GM19452 (cell line): ENCODE data around the gene ZNF827.

Experiments
- ATAC-seq: cut with Tn5 transposase; IDR thresholded peaks from one replicate; pipeline ENCODE4 v1.9.1; 2021; ENCODE audit not compliant: unreplicated experiment

The ZNF827 gene

DNA sequence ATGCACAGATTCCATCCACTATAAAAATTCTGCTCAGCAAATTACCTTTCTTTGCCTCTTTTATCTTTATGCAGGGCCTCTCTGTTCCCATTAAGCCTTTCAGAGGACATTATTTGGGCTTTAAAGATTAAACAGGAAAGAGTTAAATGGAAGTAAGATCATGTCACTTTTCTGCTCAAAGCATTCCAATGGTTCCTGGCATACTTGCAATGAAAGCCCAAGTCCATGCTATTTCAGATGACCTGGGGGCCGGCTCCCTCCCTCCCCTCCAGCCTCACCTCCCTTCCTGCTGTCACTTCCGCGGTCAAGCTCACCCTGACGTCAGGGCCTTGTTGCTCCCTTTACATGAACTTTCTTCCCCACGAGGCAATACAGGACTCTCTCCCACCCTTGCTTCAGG, 133.1 kb downstream of the ZNF827 start:
- no peak for ATAC-seq

- ATAC-seq: no peak
Measured at GRCh38 chr4:145804116-145804515, 134.5 kb downstream of the ZNF827 start.

GRCh38 chr4:145799223-145799622, 139.4 kb downstream of the ZNF827 start:
- no peak for ATAC-seq

DNA sequence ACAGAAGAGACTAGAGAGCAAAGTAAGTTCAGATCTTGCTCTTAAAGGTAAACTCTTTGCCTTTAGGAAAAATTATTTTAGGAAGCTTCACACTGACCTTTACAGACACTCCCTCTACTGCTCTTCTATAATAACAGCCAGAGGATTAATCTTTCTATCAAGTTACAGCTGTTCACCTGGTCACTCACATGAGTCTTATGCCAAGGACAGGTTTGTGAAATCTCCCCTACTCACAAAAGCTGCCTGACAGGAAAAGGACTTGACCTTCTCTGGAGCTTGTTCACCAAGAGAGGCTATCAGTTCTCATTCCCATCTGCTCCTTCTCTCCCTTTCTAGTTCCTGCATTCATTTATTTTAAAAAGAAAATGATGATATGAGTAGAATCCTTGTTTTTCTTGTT, 141.3 kb downstream of the ZNF827 start:
- no peak for ATAC-seq

DNA sequence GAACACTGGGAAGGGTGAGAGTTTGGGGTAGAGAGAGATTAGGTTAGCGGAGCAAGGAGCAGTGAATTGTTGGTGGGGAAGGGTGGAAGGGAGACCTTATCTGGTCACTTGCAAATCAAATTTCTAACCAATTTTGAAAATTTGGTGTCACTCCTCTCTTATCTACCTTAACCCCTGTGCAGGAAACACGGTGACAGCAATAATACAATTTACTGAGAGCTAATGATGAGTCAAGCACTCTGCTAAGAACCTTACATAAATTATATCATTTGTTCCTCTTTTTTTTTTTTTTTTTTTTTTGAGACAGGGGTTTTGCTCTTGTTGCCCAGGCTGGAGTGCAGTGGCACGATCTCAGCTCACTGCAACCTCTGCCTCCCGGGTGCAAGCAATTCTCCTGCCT, 142.3 kb downstream of the ZNF827 start:
- ATAC-seq: no peak

DNA sequence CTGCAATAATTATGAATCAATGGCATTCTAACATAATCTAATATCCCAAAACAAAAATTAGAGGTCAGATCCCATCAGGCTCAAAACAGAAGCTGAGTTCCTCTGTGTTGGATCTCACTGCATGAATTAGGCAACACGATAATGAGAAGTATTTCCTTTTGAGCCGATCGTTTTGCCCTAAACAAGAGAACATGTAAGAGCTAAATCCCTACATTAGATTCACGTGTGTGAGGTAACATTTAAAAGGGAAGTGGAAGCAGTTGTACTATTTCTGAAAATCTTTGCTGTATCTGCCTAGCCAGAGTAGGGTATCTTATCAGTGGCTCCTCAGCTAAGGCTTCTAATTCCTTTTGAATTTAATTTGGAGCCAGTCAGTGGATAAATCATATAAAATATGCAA, 143.1 kb downstream of the ZNF827 start:
- ATAC-seq: no peak

GRCh38 chr4:145792429-145792828, 146.2 kb downstream of the ZNF827 start:
- no peak for ATAC-seq

DNA sequence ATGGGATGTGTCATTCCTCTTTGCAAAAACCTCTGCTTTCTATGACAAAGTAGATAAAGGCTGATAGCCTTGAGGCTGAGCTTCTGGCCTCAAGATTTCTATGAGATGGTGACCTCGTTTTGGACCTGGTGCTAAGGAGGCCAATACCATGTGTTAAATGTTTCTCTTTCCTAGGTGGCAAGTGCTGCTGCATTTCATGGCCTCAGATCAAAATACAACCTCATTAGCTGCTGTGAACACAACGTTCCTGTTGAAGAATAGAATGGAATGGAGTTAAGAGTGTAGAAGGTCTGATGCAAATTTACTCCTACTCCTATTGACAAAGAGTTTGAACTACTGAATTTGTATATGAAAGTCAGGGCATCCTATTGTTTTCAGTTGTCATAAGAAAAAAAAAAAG, 146.6 kb downstream of the ZNF827 start:
- ATAC-seq: no peak

GRCh38 chr4:145788755-145789154, 149.9 kb downstream of the ZNF827 start:
- no peak for ATAC-seq

DNA sequence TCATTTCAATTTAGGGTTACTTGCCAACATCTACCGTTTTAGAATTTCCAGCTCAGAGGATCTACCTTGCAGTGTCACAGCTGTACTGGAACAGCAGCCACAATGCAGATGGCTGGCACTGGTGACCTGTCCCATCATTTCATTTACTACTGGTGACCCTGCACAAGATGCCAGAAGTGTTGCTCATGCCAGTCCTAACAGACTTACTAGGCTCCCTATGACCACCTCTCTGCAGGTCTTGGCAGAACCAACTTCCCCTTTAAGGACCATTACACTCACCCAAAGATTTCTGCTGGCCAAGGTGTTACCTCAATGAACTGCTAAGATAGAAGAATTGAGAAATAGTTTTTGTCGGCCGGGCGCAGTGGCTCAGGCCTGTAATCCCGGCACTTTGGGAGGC, 151.8 kb downstream of the ZNF827 start:
- ATAC-seq: no peak

GRCh38 chr4:145786261-145786660, 152.4 kb downstream of the ZNF827 start:
- no peak for ATAC-seq

- no peak for ATAC-seq
Measured at GRCh38 chr4:145785391-145786008, 153.1 kb downstream of the ZNF827 start.

DNA sequence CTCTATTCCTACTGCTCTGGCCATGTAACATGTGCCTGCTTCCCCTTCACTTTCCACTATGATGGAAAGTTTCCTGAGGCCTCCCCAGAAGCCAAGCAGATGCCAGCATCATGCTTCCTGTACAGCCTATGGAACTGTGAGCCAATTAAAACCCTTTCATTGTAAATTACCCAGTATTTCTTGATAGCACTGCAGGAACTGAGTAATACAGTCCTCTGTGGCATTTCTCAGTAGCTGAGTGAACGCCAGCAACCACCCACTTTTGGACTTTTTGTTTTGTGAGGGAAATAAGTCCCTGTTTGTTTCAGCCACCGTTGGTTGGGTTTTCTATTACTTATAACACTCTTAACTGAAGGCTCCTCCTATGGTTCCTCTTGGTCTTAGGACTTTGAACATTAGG, 154.6 kb downstream of the ZNF827 start:
- no peak for ATAC-seq

GRCh38 chr4:145782756-145783155, 155.9 kb downstream of the ZNF827 start:
- no peak for ATAC-seq

DNA sequence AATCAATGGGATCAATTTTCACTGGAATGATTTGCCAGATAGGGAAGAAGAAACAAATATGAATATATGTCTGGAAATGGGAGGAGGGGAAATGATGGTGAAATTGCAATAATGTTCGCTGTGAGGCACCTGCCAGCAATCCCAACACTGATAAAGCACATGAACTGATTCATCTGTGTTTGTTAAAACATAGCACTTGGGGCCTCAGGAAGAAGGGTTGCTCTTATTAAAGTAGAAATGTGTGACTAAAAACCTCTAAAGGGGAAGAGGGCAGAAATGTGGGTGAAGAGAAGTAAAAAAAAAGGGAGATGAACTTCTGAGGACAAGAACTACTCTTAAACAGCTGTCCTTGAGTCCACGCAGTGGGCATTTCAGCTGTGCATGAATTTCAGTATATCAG, 157.3 kb downstream of the ZNF827 start:
- no peak for ATAC-seq

DNA sequence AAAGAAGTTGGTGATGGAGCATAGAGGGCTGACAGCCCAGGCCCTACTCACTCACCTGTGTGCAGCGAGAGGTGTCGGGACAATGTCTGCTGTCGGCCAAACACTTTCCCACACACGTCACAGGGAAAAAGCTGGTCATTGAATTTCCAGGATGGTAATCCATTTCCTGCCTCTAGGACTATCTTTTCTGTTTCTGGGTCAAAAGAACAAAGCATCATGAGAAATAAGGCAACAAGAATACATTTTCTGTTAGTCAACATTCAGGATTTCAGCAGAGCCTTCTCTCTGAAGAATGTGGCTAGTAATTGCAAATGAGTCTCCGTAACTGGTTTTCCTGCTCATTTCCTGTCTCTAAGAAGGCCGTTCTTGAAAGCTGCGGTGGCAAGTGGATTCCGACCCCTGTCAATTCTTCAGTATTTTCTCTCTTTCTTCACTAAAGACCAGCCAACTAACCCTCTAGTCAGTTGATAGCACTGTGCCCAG, 159.3 kb downstream of the ZNF827 start:
- no peak for ATAC-seq

DNA sequence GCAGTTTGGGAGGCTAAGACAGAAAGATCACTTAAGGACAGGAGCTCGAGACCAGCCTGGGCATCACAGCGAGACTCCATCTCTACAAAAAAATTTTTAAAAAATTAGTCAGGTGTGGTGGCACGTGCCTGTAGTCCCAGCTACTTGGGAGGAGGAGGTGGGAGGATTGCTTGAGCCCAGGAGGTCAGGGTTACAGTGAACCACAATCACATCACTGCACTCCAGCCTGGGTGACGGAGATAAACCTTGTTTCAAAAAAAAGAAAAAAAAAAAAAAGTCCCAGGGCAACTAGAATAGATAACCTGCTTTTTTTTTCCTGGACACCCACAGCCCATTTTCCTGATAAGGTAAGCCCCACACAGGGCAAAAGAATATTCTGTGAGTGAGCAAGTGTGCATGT, 162.4 kb downstream of the ZNF827 start:
- no peak for ATAC-seq

- no peak for ATAC-seq
Measured at GRCh38 chr4:145775406-145775805, 163.2 kb downstream of the ZNF827 start.

GRCh38 chr4:145774473-145774872, 164.2 kb downstream of the ZNF827 start:
- no peak for ATAC-seq

GRCh38 chr4:145773581-145774234, 164.9 kb downstream of the ZNF827 start:
- ATAC-seq: peak; percentile 96

- ATAC-seq: no peak
Measured at GRCh38 chr4:145772347-145772746, 166.3 kb downstream of the ZNF827 start.

DNA sequence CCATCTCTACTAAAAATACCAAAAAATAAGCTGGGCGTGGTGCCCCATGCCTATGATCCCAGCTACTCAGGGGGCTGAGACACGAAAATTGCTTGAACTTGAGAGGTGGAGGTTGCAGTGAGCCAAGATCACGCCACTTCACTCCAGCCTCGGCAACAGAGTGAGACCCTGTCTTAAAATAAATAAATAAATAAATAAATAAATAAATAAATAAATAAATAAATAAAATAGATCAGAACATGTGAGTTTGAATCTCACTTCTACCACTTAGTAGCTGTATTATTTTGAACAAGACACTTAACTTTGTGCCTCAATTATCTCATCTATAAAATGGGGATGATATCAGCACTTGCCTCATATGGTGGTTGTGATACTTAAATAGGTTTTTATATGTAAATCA, 168.5 kb downstream of the ZNF827 start:
- no peak for ATAC-seq
